Ovary (tissue), 9 donors: Measurements from ENCODE around the gene ASCL3. TPM values are rescaled to one million over a fixed set of nuclear protein-coding genes. Genes with fewer than 3 reads are reported as not detected.
"Not testable (repeated sequence)": the region's sequence is repeated elsewhere in the genome, so short reads cannot be mapped to it uniquely, and the experiment has no call there.

Source experiments
- DNase-seq, 5 donors: peaks; one replicate each; pipeline ENCODE4 v3.0.0-alpha.2; 2019 to 2020
- H3K27ac ChIP-seq, 2 donors: fragments of 200-600 bp; one replicate each; pipeline versions ENCODE4 v1.5.1 to v1.8.0; 2019 to 2022
- H3K27me3 ChIP-seq: fragments of 200-600 bp; one replicate; pipeline ENCODE4 v1.8.0; 2022
- H3K36me3 ChIP-seq: fragments of 200-600 bp; sonication (generic); one replicate; pipeline ENCODE4 v1.5.1; 2019
- H3K4me1 ChIP-seq: one replicate; pipeline ENCODE4 v1.8.1; 2013; ENCODE audit warnings: mild to moderate bottlenecking, moderate library complexity; ENCODE audit not compliant: insufficient read depth
- H3K4me3 ChIP-seq: fragments of 200-600 bp; sonication (generic); one replicate; pipeline ENCODE4 v1.5.1; 2017
- H3K9me3 ChIP-seq, 2 donors: fragments of 200-600 bp in 1 of 2; sonication (generic) in 1 of 2; one replicate each; pipeline versions ENCODE4 v1.5.1 to v1.8.1; 2013 to 2019; ENCODE audit warnings: mild to moderate bottlenecking in 1 of 2, moderate library complexity in 1 of 2
- EP300 ChIP-seq: sonication (generic); formaldehyde crosslinking; IDR thresholded peaks from one replicate; pipeline ENCODE4 v1.6.1; 2017; ENCODE audit warnings: antibody characterized with exemption
- POLR2A ChIP-seq: fragments of 450-650 bp; IDR thresholded peaks from one replicate; pipeline ENCODE4 v1.6.1; 2017; ENCODE audit warnings: antibody characterized with exemption, mild to moderate bottlenecking, moderate library complexity
- WGBS, 3 donors: extraction: QIAGEN DNeasy Blood & Tissue Kit in 1 of 3; methylation state at CpG; one replicate each; pipeline versions ENCODE4 v1.1.5 to v1.1.7; 2013 to 2017; 5-methylcytosine and 5-hydroxymethylcytosine counted together
- intact Hi-C, 4 donors: fragments of 100-400 bp; cut with DNase I; formaldehyde crosslinking; loops; one replicate each; pipeline versions ENCODE4 v1.11.0 to v1.15.1; 2022 to 2023
- polyA plus RNA-seq, 2 donors: library from polyadenylated mRNA; stranded (reverse); fragments of 200-250 nt in 1 of 2; fragments of 350-450 nt in 1 of 2; fragmentation: Illumina TruSeq in 1 of 2; extraction: RNeasy Lipid Tissue Mini Kit (QIAGEN cat#74804) in 1 of 2; gene quantifications; one replicate each; pipeline ENCODE4 v1.2.3, GENCODE V29; 2013 to 2014
- total RNA-seq, 7 donors: library from RNA; depleted of rRNA in 2 of 7; stranded (reverse); fragments of >200 nt in 2 of 7; fragmentation: NEBNext Ultra II Directional in 3 of 7; extraction: Animal tissue kit (Norgen Biotek cat#: 25700) in 3 of 7; gene quantifications; one replicate each; pipeline versions ENCODE4 v1.1.0 to v1.2.4, GENCODE V29; 2016 to 2023
- TF ChIP-seq, protein P1 (sequence below), 3 donors: fragments of 450-650 bp in 2 of 3; fragments of 200-600 bp in 1 of 3; IDR thresholded peaks; one replicate each; pipeline versions ENCODE4 v1.5.1 to v1.8.0; 2016 to 2022; ENCODE audit warnings: antibody characterized with exemption in 3 of 3, mild to moderate bottlenecking in 1 of 3
- donor health status: DM: no; HTN: no; CAD: no; lungs with moderate emphysema.
- donor health status: DM: no; HTN: no; CAD: no.
- donor health status: Bipolar disorder and iron deficiency.
- donor health status: DM: yes; HTN: yes; CAD: no.
- donor health status: DM: no; HTN: no; CAD: no.
- donor health status: DM: yes; HTN: yes; CAD: no.

Gene ASCL3
- total and polyA plus RNA-seq, 9 donors = not detected

DNA sequence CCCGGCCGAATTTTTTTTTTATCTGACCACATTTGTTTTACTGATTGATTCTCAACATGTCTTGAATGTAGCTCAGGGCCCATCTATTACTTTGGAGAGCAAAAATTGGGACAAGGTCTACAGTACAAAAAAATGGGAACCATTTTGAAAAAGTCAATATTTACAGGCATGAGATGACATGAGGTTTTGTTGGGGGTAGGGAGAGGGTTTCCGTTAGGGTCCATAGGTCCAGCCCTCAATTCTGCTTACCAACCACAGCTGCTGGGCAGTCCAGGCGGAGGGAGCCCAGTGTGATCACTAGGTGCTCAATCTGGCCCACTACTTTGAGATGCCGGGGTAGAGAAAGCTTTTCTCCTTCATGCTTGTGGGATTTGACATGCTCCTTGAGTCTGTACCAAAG is 42.6 kb upstream of the ASCL3 start:
- Histone ChIP-seq H3K36me3 (no peaks in the 10 kb centered on the region), H3K4me1 (no peaks in the 10 kb centered on the region), H3K9me3 (no peaks in the 10 kb centered on the region), H3K27ac (no peak overlapping the region), H3K27me3 (no peaks in the 10 kb centered on the region), H3K4me3 (no peak overlapping the region)
- intact Hi-C loops = no loop called here
- 83 to 99% (median 92%) methylated on average over 5 of the region's 5 CpGs for WGBS, 3 donors
- TF ChIP-seq POLR2A = no peak
- TF ChIP-seq EP300 = no peak
- TF ChIP-seq, protein P1, sequence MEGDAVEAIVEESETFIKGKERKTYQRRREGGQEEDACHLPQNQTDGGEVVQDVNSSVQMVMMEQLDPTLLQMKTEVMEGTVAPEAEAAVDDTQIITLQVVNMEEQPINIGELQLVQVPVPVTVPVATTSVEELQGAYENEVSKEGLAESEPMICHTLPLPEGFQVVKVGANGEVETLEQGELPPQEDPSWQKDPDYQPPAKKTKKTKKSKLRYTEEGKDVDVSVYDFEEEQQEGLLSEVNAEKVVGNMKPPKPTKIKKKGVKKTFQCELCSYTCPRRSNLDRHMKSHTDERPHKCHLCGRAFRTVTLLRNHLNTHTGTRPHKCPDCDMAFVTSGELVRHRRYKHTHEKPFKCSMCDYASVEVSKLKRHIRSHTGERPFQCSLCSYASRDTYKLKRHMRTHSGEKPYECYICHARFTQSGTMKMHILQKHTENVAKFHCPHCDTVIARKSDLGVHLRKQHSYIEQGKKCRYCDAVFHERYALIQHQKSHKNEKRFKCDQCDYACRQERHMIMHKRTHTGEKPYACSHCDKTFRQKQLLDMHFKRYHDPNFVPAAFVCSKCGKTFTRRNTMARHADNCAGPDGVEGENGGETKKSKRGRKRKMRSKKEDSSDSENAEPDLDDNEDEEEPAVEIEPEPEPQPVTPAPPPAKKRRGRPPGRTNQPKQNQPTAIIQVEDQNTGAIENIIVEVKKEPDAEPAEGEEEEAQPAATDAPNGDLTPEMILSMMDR (IDR thresholded peaks at IDR 0.05) = no peak
- no peak for DNase-seq

DNA sequence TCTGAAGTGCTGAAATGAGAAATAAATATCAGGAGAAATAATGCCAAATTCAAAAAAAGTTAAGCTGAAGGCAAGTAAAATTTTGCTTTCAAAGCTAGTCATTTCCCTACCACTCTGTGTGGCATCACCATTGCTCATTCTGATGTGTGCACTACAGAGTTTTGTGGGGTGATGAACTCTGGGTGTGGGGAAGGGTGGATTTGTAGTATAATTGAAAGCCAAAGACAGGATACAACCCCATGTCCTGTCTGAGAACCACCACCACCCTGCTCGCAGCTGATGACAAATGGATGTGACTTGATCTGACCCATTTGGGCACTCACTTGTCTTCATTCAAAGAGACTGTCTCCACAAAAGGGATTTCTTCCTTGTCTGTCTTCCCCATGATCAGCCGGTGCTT is 40.7 kb upstream of the ASCL3 start:
- intact Hi-C loops = no loop called here
- H3K4me1 ChIP-seq = no peaks in the 10 kb centered on the region
- no peaks in the 10 kb centered on the region for H3K27me3 ChIP-seq
- no peak overlapping the region for H3K27ac ChIP-seq
- 74 to 85% (median 85%) methylated on average over 2 of the region's 2 CpGs for WGBS, 3 donors
- no peaks in the 10 kb centered on the region for H3K9me3 ChIP-seq
- no peak overlapping the region for H3K4me3 ChIP-seq
- no peak for TF ChIP-seq POLR2A
- TF ChIP-seq EP300 = no peak
- TF ChIP-seq, protein P1 (IDR thresholded peaks at IDR 0.05) = no peak
- DNase-seq = no peak
- H3K36me3 ChIP-seq = no peaks in the 10 kb centered on the region

DNA sequence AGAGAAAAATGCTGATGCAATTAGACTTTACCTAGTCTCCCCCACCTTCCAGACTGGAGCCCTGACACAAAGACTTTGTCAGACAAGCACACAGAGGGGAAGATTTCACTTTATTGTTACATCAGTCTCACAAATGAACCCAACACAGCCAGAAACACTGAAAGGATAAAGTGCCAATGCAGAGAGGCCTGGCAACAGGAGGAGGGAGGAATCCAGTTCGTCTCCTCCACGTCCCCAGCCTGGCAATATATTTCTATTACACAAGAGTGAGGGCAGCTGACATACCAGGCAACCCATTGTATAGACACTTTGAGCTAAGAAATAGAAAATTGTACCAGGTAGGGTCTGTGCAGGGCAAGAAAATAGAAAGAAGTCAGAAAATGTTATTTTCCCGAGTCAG is 37.7 kb upstream of the ASCL3 start:
- 76 to 80% (median 77%) methylated on average over 3 of the region's 3 CpGs for WGBS, 3 donors
- Histone ChIP-seq H3K27ac (no peak overlapping the region), H3K9me3 (no peaks in the 10 kb centered on the region), H3K36me3 (no peaks in the 10 kb centered on the region), H3K4me3 (no peak overlapping the region), H3K4me1 (no peaks in the 10 kb centered on the region), H3K27me3 (no peaks in the 10 kb centered on the region)
- TF ChIP-seq EP300 (no peak), POLR2A (no peak)
- TF ChIP-seq, protein P1 (IDR thresholded peaks at IDR 0.05) = no peak
- intact Hi-C loops = no loop called here
- no peak for DNase-seq

DNA sequence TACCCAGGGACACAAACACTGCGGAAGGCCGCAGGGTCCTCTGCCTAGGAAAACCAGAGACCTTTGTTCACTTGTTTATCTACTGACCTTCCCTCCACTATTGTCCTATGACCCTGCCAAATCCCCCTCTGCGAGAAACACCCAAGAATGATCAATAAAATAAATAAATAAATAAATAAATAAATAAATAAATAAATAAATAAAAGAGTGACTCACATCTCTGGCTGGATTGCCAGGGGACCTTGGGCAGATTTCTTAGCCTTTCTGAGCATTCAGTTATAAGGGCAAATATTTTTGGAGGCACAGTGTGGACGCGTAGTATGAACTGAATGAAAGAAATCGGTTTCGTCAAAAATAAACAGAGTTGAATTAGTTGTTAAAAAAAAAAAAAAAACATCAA is 36.5 kb upstream of the ASCL3 start:
- DNase-seq, H3K9me3 ChIP-seq, intact Hi-C loops, H3K4me3 ChIP-seq, H3K27ac ChIP-seq, H3K27me3 ChIP-seq, H3K4me1 ChIP-seq, H3K36me3 ChIP-seq: not testable (repeated sequence)
- WGBS, 3 donors = 89 to 93% (median 90%) methylated on average over 4 to 5 of the region's 7 CpGs

DNA sequence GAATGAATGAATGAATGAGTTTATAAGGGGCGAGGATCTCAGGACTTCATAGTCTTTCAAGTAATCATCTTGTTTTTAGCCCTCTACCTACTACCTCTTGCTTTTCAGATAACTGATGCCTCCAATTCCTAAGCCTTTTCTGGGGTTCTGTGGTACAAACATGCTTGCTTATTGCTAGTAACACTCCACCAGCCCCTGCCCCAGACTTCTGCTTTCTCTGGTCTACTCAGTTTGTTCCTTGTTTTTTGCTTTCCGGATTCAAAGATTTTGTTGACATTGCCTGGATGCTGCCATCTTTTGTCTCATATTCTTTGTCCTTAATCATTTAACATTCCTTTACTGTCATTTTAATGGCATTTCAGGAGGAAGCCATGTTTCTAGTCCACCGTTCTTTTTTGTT is 30.3 kb upstream of the ASCL3 start:
- no peak for DNase-seq
- no peak overlapping the region for H3K4me3 ChIP-seq
- no peak overlapping the region for H3K27ac ChIP-seq
- intact Hi-C loops = loop anchor here in 1 of 4 donors (5.0 kb wide), 1 partner anchor 164 kb away; no protein-coding TSS in a partner anchor
- WGBS, 3 donors = 61 to 79% (median 71%) methylated on average over 3 of the region's 3 CpGs
- H3K4me1 ChIP-seq = no peaks in the 10 kb centered on the region
- no peaks in the 10 kb centered on the region for H3K9me3 ChIP-seq
- TF ChIP-seq EP300 (no peak), POLR2A (no peak)
- TF ChIP-seq, protein P1 (IDR thresholded peaks at IDR 0.05) = no peak
- no peaks in the 10 kb centered on the region for H3K36me3 ChIP-seq
- H3K27me3 ChIP-seq = no peaks in the 10 kb centered on the region
